IMR-90 (cell line): Measurements from ENCODE around the gene GPBAR1. TPM values are rescaled to one million over a fixed set of nuclear protein-coding genes. Genes with fewer than 3 reads are reported as not detected.

Experiments used
- ATAC-seq: fragments of 200-7000 bp; cut with Tn5 transposase; 2 replicates; pipeline ENCODE4 v1.9.1; 2020; ENCODE audit warnings: low read depth, mild to moderate bottlenecking, moderate library complexity
- BruUV-seq: library from RNA; stranded (reverse); fragments of 400-500 nt; replicated peaks from 2 replicates; lab custom pipeline; 2021; lab: Mats Ljungman, UMichigan
- CTCF ChIA-PET: fragments of 300-600 bp; formaldehyde crosslinking; extraction: SDS; loops from one replicate; lab custom pipeline; 2021; ENCODE audit warnings: antibody characterized with exemption; lab: Yijun Ruan, JAX
- POLR2A ChIA-PET: fragments of 300-600 bp; sonication (Branson Sonifier 250); formaldehyde crosslinking; loops from one replicate; lab custom pipeline; 2022; ENCODE audit warnings: antibody characterized with exemption; ENCODE audit not compliant: unreplicated experiment; lab: Charles Lee
- DNase-seq: peaks from one replicate; pipeline ENCODE4 v3.0.0; 2013
- H2AFZ ChIP-seq: replicated peaks from 2 replicates; pipeline ENCODE3; 2013; ENCODE audit warnings: low read length, mild to moderate bottlenecking; ENCODE audit not compliant: poor library complexity
- H2AK5ac ChIP-seq: 2 replicates; pipeline ENCODE4 v1.6.1; 2013; ENCODE audit warnings: low read depth, low read length, inconsistent platforms
- H2AK9ac ChIP-seq: replicated peaks from 2 replicates; pipeline ENCODE3; 2013; ENCODE audit warnings: mild to moderate bottlenecking, low read depth, low read length, moderate library complexity; ENCODE audit not compliant: poor library complexity
- H2BK120ac ChIP-seq: 2 replicates; pipeline ENCODE4 v1.6.1; 2013; ENCODE audit warnings: low read depth, low read length, inconsistent platforms
- H2BK15ac ChIP-seq: 3 replicates; pipeline ENCODE4 v1.6.1; 2013; ENCODE audit warnings: low read depth, low read length, inconsistent platforms
- H2BK20ac ChIP-seq: 2 replicates; pipeline ENCODE4 v1.6.1; 2013; ENCODE audit warnings: low read depth, mild to moderate bottlenecking, inconsistent platforms, low read length, moderate library complexity
- H2BK5ac ChIP-seq: 2 replicates; pipeline ENCODE4 v1.6.1; 2013; ENCODE audit warnings: mild to moderate bottlenecking, low read depth, low read length, inconsistent platforms; ENCODE audit not compliant: poor library complexity, severe bottlenecking
- H3K14ac ChIP-seq: replicated peaks from 2 replicates; pipeline ENCODE4 v1.6.1; 2013; ENCODE audit warnings: low read depth, low read length, inconsistent platforms
- H3K18ac ChIP-seq: 2 replicates; pipeline ENCODE4 v1.6.1; 2013; ENCODE audit warnings: low read depth, low read length, control low read depth
- H3K23ac ChIP-seq: 2 replicates; pipeline ENCODE4 v1.6.1; 2013; ENCODE audit warnings: low read depth, low read length, inconsistent platforms
- H3K27ac ChIP-seq: 2 replicates; pipeline ENCODE4 v1.5.1; 2013; ENCODE audit warnings: mild to moderate bottlenecking, control low read depth, low read length; ENCODE audit not compliant: insufficient read depth
- H3K27me3 ChIP-seq: 2 replicates; pipeline ENCODE4 v1.6.1; 2013; ENCODE audit warnings: low read length; ENCODE audit not compliant: control insufficient read depth, insufficient read depth
- H3K36me3 ChIP-seq: 2 replicates; pipeline ENCODE4 v1.6.1; 2013; ENCODE audit warnings: low read length, mixed read lengths; ENCODE audit not compliant: control insufficient read depth, insufficient read depth
- H3K4ac ChIP-seq: 2 replicates; pipeline ENCODE4 v1.6.1; 2013; ENCODE audit warnings: low read depth, low read length, inconsistent platforms
- H3K4me1 ChIP-seq: 2 replicates; pipeline ENCODE4 v1.6.1; 2013; ENCODE audit warnings: low read length, mixed read lengths; ENCODE audit not compliant: control insufficient read depth, insufficient read depth
- H3K4me2 ChIP-seq: 2 replicates; pipeline ENCODE4 v1.6.1; 2013; ENCODE audit warnings: low read depth, mild to moderate bottlenecking, control low read depth, low read length, moderate library complexity
- H3K4me3 ChIP-seq: 2 replicates; pipeline ENCODE4 v1.5.1; 2013; ENCODE audit warnings: low read depth, mild to moderate bottlenecking, control low read depth, low read length, moderate library complexity; ENCODE audit not compliant: insufficient read depth
- H3K56ac ChIP-seq: 2 replicates; pipeline ENCODE4 v1.6.1; 2013; ENCODE audit warnings: low read length, inconsistent platforms; ENCODE audit not compliant: insufficient read depth; ENCODE audit errors: extremely low read depth
- H3K79me1 ChIP-seq, 2 experiments: 2 replicates each; pipeline ENCODE4 v1.6.1; 2013; ENCODE audit warnings: low read length in 2 of 2, inconsistent platforms in 1 of 2, low read depth in 1 of 2
- H3K9ac ChIP-seq: 2 replicates; pipeline ENCODE4 v1.6.1; 2013; ENCODE audit warnings: low read depth, low read length, control low read depth
- H3K9me1 ChIP-seq: 2 replicates; pipeline ENCODE4 v1.6.1; 2013; ENCODE audit warnings: low read length, inconsistent platforms; ENCODE audit not compliant: insufficient read depth
- H3K9me3 ChIP-seq: 2 replicates; pipeline ENCODE4 v1.6.1; 2013; ENCODE audit warnings: low read length; ENCODE audit not compliant: control insufficient read depth, insufficient read depth
- H4K20me1 ChIP-seq: 2 replicates; pipeline ENCODE4 v1.6.1; 2013; ENCODE audit warnings: low read length, inconsistent platforms; ENCODE audit not compliant: insufficient read depth
- H4K5ac ChIP-seq: 2 replicates; pipeline ENCODE4 v1.6.1; 2013; ENCODE audit warnings: mild to moderate bottlenecking, low read depth, low read length, control low read depth
- H4K8ac ChIP-seq, 2 experiments: 2 replicates each; pipeline ENCODE4 v1.6.1; 2013; ENCODE audit warnings: low read depth in 2 of 2, low read length in 2 of 2, control low read depth in 1 of 2, inconsistent platforms in 1 of 2
- H4K91ac ChIP-seq: 2 replicates; pipeline ENCODE4 v1.6.1; 2013; ENCODE audit warnings: low read depth, low read length, inconsistent platforms; ENCODE audit not compliant: insufficient read depth
- BHLHE40 ChIP-seq: fragments of 150-350 bp; IDR thresholded peaks from 2 replicates; pipeline ENCODE4 v1.6.1; 2016; ENCODE audit warnings: mild to moderate bottlenecking, low read depth, low read length
- CEBPB ChIP-seq: IDR thresholded peaks from 2 replicates; pipeline ENCODE4 v1.6.1; 2012; ENCODE audit warnings: low read depth, low read length, improper control_type of control experiment
- CHD1 ChIP-seq: IDR thresholded peaks from 2 replicates; pipeline ENCODE4 v1.6.1; 2012; ENCODE audit warnings: low read depth, low read length, improper control_type of control experiment
- ELK1 ChIP-seq: fragments of 150-350 bp; IDR thresholded peaks from 2 replicates; pipeline ENCODE4 v1.6.1; 2016; ENCODE audit warnings: low read depth, mild to moderate bottlenecking, low read length, moderate library complexity, borderline replicate concordance
- FOS ChIP-seq: fragments of 150-350 bp; IDR thresholded peaks from 2 replicates; pipeline ENCODE4 v1.6.1; 2016; ENCODE audit warnings: low read depth, low read length
- MAFK ChIP-seq: IDR thresholded peaks from 2 replicates; pipeline ENCODE4 v1.6.1; 2012; ENCODE audit warnings: low read depth, low read length, improper control_type of control experiment
- MAZ ChIP-seq: IDR thresholded peaks from 2 replicates; pipeline ENCODE4 v1.6.1; 2012; ENCODE audit warnings: low read depth, mild to moderate bottlenecking, low read length, improper control_type of control experiment, moderate library complexity, borderline replicate concordance
- MXI1 ChIP-seq: IDR thresholded peaks from 2 replicates; pipeline ENCODE4 v1.6.1; 2012; ENCODE audit warnings: low read depth, mild to moderate bottlenecking, low read length, moderate library complexity, borderline replicate concordance
- NFE2L2 ChIP-seq: fragments of 150-350 bp; IDR thresholded peaks from 2 replicates; pipeline ENCODE4 v1.6.1; 2016; ENCODE audit warnings: low read depth, mild to moderate bottlenecking, low read length
- POLR2A ChIP-seq: IDR thresholded peaks from 2 replicates; pipeline ENCODE4 v1.6.1; 2012; ENCODE audit warnings: mild to moderate bottlenecking, low read depth, low read length
- RAD21 ChIP-seq: IDR thresholded peaks from 2 replicates; pipeline ENCODE4 v1.6.1; 2012; ENCODE audit warnings: low read length, improper control_type of control experiment
- RCOR1 ChIP-seq: IDR thresholded peaks from 2 replicates; pipeline ENCODE4 v1.6.1; 2012; ENCODE audit warnings: mild to moderate bottlenecking, low read length, improper control_type of control experiment; ENCODE audit not compliant: insufficient replicate concordance
- RFX5 ChIP-seq: IDR thresholded peaks from 2 replicates; pipeline ENCODE4 v1.8.0; 2012; ENCODE audit warnings: low read depth, mild to moderate bottlenecking, low read length, moderate library complexity
- SMC3 ChIP-seq: fragments of 150-350 bp; IDR thresholded peaks from 2 replicates; pipeline ENCODE4 v1.6.1; 2016; ENCODE audit warnings: low read depth, mild to moderate bottlenecking, antibody characterized with exemption, low read length, moderate library complexity
- WGBS, 2 experiments: methylation state at CpG; one replicate each; pipeline versions ENCODE4 v1.1.5 to v1.1.7; 2013; ENCODE audit warnings: missing lambda C conversion rate in 2 of 2; ENCODE audit not compliant: insufficient read length in 1 of 2; ENCODE audit errors: extremely low coverage in 2 of 2; 5-methylcytosine and 5-hydroxymethylcytosine counted together
- dilution Hi-C: fragments of 300-500 bp; cut with HindIII; formaldehyde crosslinking; loops from one replicate; pipeline ENCODE4 v1.14.3; 2018; ENCODE audit warnings: low sequenced_read_pairs; ENCODE audit not compliant: unreplicated experiment
- in situ Hi-C: fragments of 300-500 bp; cut with MboI; formaldehyde crosslinking; loops from 3 replicates; pipeline ENCODE4 v1.14.3; 2019; ENCODE audit warnings: low sequenced_read_pairs, inconsistent platforms, mixed read lengths
- intact Hi-C: fragments of 100-400 bp; cut with micrococcal nuclease; formaldehyde crosslinking; loops from 2 replicates; pipeline ENCODE4 v1.10.0; 2022
- polyA plus RNA-seq, 3 experiments: library from polyadenylated mRNA; depleted of rRNA; stranded (reverse); fragments of >200 nt; gene quantifications; 2 replicates each; pipeline ENCODE4 v1.2.3, GENCODE V29; 2012; ENCODE audit warnings: low replicate concordance in 1 of 3
- total RNA-seq: library from RNA; depleted of rRNA; stranded (reverse); fragments of >200 nt; gene quantifications from 2 replicates; pipeline ENCODE4 v1.2.3, GENCODE V29; 2012
- TF ChIP-seq, protein P1 (sequence below): fragments of 150-350 bp; IDR thresholded peaks from 2 replicates; pipeline ENCODE4 v1.6.1; 2017; ENCODE audit warnings: mild to moderate bottlenecking, antibody characterized with exemption, low read length, low read depth
- TF ChIP-seq, protein P2 (sequence below): conservative IDR thresholded peaks from 2 replicates; pipeline ENCODE4 v1.5.1; 2012; ENCODE audit warnings: mild to moderate bottlenecking, low read depth, low read length, improper control_type of control experiment

The GPBAR1 gene
- total and polyA plus RNA-seq, 2 of the 4 experiments (the other 2 are of a cell fraction): under 0.01 to 0.21 TPM

- Histone ChIP-seq H3K27me3 (no peaks in the 10 kb centered on the region), H4K5ac (no peak overlapping the region), H2BK120ac (no peak overlapping the region), H3K4me2 (no peak overlapping the region), H2AK9ac (no peak overlapping the region), H3K56ac (no peak overlapping the region), H3K9ac (no peak overlapping the region), H2BK5ac (no peak overlapping the region), H3K14ac (no peak overlapping the region), H3K4me1 (peaks cover 7% of the 10 kb centered on the region), H2AK5ac (no peak overlapping the region), H3K79me1 (peaks cover 15 to 78% of the 10 kb centered on the region in 2 experiments), H3K27ac (no peak overlapping the region), H4K8ac (no peak overlapping the region), H2BK20ac (no peak overlapping the region), H3K4ac (no peak overlapping the region), H2AFZ (no peak overlapping the region), H3K9me3 (no peaks in the 10 kb centered on the region), H3K18ac (no peak overlapping the region), H4K20me1 (peaks cover 3% of the 10 kb centered on the region), H2BK15ac (no peak overlapping the region), H3K23ac (no peak overlapping the region), H3K9me1 (no peaks in the 10 kb centered on the region), H3K36me3 (peaks cover 59% of the 10 kb centered on the region), H4K91ac (no peak overlapping the region), H3K4me3 (no peak overlapping the region)
- in situ Hi-C loops: loop anchor here (10.0 kb wide), 1 partner anchor 120 kb away; the partner anchor contains the start of gene CTDSP1
- dilution Hi-C loops: no loop called here
- DNase-seq: no peak
- BruUV-seq: no TSS peak
- ATAC-seq: no peak
- ChIA-PET POLR2A (interaction anchor here (2.5 kb wide), 1 partner anchor 12 kb away, joined by 9 read pairs; no protein-coding TSS in a partner anchor), CTCF (interaction anchor here (0.8 kb wide), 1 partner anchor 18 kb away, joined by 3 read pairs; no protein-coding TSS in a partner anchor)
- intact Hi-C loops: loop anchor here (10.0 kb wide), 1 partner anchor 290 kb away; the partner anchor contains the start of genes CNOT9 and USP37
- TF ChIP-seq FOS (no peak), RCOR1 (no peak), RFX5 (no peak), NFE2L2 (no peak), BHLHE40 (no peak), MAZ (no peak), MXI1 (no peak), ELK1 (no peak), CEBPB (no peak), SMC3 (no peak), RAD21 (no peak), CHD1 (no peak), POLR2A (no peak), MAFK (no peak)
- TF ChIP-seq, protein P1, sequence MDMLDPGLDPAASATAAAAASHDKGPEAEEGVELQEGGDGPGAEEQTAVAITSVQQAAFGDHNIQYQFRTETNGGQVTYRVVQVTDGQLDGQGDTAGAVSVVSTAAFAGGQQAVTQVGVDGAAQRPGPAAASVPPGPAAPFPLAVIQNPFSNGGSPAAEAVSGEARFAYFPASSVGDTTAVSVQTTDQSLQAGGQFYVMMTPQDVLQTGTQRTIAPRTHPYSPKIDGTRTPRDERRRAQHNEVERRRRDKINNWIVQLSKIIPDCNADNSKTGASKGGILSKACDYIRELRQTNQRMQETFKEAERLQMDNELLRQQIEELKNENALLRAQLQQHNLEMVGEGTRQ: no peak
- TF ChIP-seq, protein P2, sequence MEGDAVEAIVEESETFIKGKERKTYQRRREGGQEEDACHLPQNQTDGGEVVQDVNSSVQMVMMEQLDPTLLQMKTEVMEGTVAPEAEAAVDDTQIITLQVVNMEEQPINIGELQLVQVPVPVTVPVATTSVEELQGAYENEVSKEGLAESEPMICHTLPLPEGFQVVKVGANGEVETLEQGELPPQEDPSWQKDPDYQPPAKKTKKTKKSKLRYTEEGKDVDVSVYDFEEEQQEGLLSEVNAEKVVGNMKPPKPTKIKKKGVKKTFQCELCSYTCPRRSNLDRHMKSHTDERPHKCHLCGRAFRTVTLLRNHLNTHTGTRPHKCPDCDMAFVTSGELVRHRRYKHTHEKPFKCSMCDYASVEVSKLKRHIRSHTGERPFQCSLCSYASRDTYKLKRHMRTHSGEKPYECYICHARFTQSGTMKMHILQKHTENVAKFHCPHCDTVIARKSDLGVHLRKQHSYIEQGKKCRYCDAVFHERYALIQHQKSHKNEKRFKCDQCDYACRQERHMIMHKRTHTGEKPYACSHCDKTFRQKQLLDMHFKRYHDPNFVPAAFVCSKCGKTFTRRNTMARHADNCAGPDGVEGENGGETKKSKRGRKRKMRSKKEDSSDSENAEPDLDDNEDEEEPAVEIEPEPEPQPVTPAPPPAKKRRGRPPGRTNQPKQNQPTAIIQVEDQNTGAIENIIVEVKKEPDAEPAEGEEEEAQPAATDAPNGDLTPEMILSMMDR: no peak
- 94% methylated on average over 2 of the region's 4 CpGs; no CpG with 5 or more reads in 1 of the 2 experiments for WGBS, 2 experiments
Measured at GRCh38 chr2:218274586-218274985, 13.8 kb downstream of the GPBAR1 start.
